ENCODE measurements around the gene PSMA8.
"Not testable (repeated sequence)": the region's sequence is repeated elsewhere in the genome, so short reads cannot be mapped to it uniquely, and the experiment has no call there.

PSMA8 gene

GRCh38 chr18:26175481-26175880 lies 41.8 kb downstream of the PSMA8 start:
- DNase-seq (ENCODE audit: low spot score), result no peak

- DNase-seq (ENCODE audit: low spot score), result peak; percentile 32
Observed at GRCh38 chr18:26176134-26176533, 42.5 kb downstream of the PSMA8 start.

- no peak for DNase-seq (ENCODE audit: low spot score)
Observed at GRCh38 chr18:26181343-26181826, 47.7 kb downstream of the PSMA8 start.

- no peak for DNase-seq (ENCODE audit: low spot score)
Observed at GRCh38 chr18:26183395-26184112, 49.9 kb downstream of the PSMA8 start.

- DNase-seq (ENCODE audit: low spot score), result peak; percentile 14
Observed at GRCh38 chr18:26185267-26185666, 51.6 kb downstream of the PSMA8 start.

- no peak for DNase-seq (ENCODE audit: low spot score)
Observed at GRCh38 chr18:26190506-26190905, 56.8 kb downstream of the PSMA8 start.

GRCh38 chr18:26192233-26192632 lies 58.6 kb downstream of the PSMA8 start:
- no peak for DNase-seq (ENCODE audit: low spot score)

- no peak for DNase-seq (ENCODE audit: low spot score)
Observed at GRCh38 chr18:26196605-26197004, 62.9 kb downstream of the PSMA8 start.

- DNase-seq (ENCODE audit: low spot score), result not testable (repeated sequence)
Observed at GRCh38 chr18:26202001-26202400, 68.3 kb downstream of the PSMA8 start.

GRCh38 chr18:26205318-26205717 lies 71.6 kb downstream of the PSMA8 start:
- DNase-seq (ENCODE audit: low spot score), result no peak

GRCh38 chr18:26206488-26206887 lies 72.8 kb downstream of the PSMA8 start:
- DNase-seq (ENCODE audit: low spot score), result no peak

- DNase-seq (ENCODE audit: low spot score), result no peak
Observed at GRCh38 chr18:26207937-26208336, 74.3 kb downstream of the PSMA8 start.

- no peak for DNase-seq (ENCODE audit: low spot score)
Observed at GRCh38 chr18:26208977-26209376, 75.3 kb downstream of the PSMA8 start.

GRCh38 chr18:26210147-26210546 lies 76.5 kb downstream of the PSMA8 start:
- DNase-seq (ENCODE audit: low spot score), result no peak

- DNase-seq (ENCODE audit: low spot score), result no peak
Observed at GRCh38 chr18:26215247-26215970, 81.7 kb downstream of the PSMA8 start.

GRCh38 chr18:26225022-26225693 lies 91.5 kb downstream of the PSMA8 start:
- peak; percentile 1 for DNase-seq (ENCODE audit: low spot score)

- no peak for DNase-seq (ENCODE audit: low spot score)
Observed at GRCh38 chr18:26225915-26226228, 92.2 kb downstream of the PSMA8 start.

GRCh38 chr18:26226229-26227050 lies 92.8 kb downstream of the PSMA8 start, which contains the start of gene TAF4B:
TSS of gene TAF4B (plus strand) at chr18:26226445. CDS start at chr18:26226934, 489 bp downstream.
- DNase-seq (ENCODE audit: low spot score), result peak; percentile 74

GRCh38 chr18:26227051-26227670 lies 93.5 kb downstream of the PSMA8 start:
- peak; percentile 10 for DNase-seq (ENCODE audit: low spot score)

- no peak for DNase-seq (ENCODE audit: low spot score)
Observed at GRCh38 chr18:26228562-26229260, 95.0 kb downstream of the PSMA8 start.

GRCh38 chr18:26230497-26230896 lies 96.8 kb downstream of the PSMA8 start:
- no peak for DNase-seq (ENCODE audit: low spot score)

Data from SW480 (cell line).